Left colon (tissue), 2 donors: ENCODE data around the gene CASKIN2. TPM values are rescaled to one million over a fixed set of nuclear protein-coding genes. Genes with fewer than 3 reads are reported as not detected.
A peak's percentile ranks its signal among the peaks of the same experiment; 100 is the strongest.

ENCODE experiments used
- ATAC-seq: fragments of 200-7000 bp; cut with Tn5 transposase; one replicate; pipeline ENCODE4 v1.9.1; 2020; ENCODE audit warnings: mild to moderate bottlenecking, moderate library complexity
- DNase-seq, 2 donors: peaks; one replicate each; pipeline ENCODE4 v3.0.0-alpha.2; 2020
- intact Hi-C, 2 donors: fragments of 100-400 bp; cut with DNase I in 1 of 2; cut with micrococcal nuclease in 1 of 2; formaldehyde crosslinking; loops; one replicate each; pipeline versions ENCODE4 v1.11.2 to v1.14.0; 2022; cut with DNase I, micrococcal nuclease
- total RNA-seq, 2 donors: library from RNA; stranded (reverse); fragmentation: NEBNext Ultra II Directional; extraction: Animal tissue kit (Norgen Biotek cat#: 25700); gene quantifications; one replicate each; pipeline ENCODE4 v1.2.1, GENCODE V29; 2021
- donor health status: DM: no; HTN: no; CAD: no.
- donor health status: DM: yes; HTN: yes; CAD: no.

CASKIN2 gene
- total RNA-seq, 2 donors from 2014 or later, result 28.4 to 30.6 TPM

DNA sequence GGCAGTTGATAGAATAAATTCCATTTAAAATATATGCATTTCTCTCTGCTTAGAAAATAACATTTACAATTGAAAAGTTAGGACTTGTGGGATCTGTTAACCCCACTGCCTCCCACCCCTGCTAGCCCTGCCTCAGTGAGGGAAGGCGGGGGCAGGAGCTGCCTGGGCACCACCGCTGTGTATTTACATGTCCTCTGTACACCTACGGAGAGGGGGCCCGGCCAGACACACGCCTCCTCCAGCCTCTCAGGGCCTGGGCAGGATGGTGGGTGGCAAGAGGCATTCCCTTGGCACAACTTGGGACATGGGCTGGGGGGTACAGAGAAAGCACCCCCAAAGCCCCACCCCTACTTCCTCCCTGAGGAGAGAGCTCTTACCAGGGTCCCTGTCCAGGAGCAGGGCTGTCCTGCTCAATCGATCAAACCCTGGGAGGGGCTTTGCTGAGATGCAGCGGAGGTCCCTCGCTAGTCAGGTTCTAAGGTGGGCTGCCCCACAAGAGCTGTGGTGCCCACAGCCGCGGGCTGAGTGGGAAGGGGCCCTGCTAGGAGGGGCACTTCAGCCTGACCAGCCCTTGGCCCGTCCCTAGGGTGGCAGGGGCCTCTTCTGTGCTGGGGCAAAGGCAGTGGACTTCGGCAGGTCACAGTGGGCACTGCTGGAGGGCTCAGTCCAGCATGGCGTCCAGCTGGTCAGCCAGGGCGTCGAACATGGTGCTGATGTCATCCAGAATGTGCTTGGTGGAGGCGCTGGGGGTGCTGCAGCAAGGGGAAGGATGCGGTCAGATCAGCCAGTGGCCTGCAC, 14.7 kb downstream of the CASKIN2 start:
- intact Hi-C loops, result loop anchor here in 1 of 2 donors (10.0 kb wide), 1 partner anchor 76 kb away; no protein-coding TSS in a partner anchor
- DNase-seq, result no peak
- no peak for ATAC-seq

DNA sequence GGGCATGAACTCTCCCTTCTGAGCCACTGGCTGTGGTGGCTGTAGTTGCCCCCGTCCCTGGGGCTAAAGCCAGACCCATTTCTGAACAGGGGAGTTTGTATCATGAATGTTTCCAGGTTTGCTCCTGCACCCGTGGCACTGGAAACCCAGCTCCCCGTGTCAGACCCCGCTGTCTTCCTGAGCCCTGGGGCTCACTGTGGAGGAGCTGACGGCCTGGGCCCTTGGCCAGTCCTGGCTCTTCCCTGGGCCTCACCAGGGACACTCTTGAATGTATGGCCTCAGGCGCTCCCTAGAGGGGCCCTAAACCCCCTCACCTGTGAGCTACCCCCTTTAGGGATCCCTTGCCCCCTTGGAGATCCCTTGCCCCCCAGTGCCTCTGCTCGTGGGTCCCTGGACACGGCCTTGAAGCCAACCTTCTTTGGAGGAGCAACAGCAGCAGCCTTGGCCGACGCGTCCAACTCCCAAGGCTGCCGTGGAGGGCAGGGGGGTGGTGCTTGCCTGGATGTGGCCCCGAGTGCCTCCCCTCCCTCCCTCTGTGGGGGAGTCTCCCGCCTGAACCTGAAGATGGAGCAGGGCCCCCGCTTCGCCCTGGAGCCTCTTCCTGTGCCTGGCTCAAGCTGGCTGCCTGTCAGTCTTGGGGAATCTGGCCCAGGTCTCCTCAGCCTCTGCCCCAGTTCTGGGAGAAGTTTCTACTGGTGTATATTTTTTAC, 15.9 kb downstream of the CASKIN2 start:
- no peak for ATAC-seq
- intact Hi-C loops, result loop anchor here in 1 of 2 donors (10.0 kb wide), 1 partner anchor 75 kb away; no protein-coding TSS in a partner anchor
- DNase-seq, result no peak

DNA sequence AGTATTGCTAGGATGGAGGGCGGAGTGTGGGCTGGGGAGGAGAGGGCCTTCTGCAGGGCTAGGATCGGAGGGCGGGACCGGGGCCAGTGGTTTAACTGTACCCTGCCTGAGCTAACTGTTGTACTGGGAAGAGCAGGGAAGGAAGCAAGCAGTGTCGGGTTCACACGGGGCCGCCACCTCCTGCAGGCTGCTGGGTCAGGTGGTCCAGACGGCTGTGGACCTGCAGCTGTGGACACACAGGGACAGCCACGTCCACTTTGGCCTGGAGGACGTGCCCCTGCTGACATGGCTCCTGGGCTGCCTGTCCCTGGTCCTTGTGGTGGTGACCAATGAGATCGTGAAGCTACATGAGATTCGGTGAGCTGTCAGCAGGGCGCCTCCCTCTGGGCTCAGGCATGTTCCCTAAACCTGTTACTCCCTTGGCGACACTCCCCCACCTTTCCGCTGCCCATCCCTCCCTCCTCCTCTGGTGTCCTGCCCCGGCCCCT, 16.6 kb downstream of the CASKIN2 start:
- peak; percentile 17 for ATAC-seq
- intact Hi-C loops, result no loop called here
- DNase-seq, result no peak

DNA sequence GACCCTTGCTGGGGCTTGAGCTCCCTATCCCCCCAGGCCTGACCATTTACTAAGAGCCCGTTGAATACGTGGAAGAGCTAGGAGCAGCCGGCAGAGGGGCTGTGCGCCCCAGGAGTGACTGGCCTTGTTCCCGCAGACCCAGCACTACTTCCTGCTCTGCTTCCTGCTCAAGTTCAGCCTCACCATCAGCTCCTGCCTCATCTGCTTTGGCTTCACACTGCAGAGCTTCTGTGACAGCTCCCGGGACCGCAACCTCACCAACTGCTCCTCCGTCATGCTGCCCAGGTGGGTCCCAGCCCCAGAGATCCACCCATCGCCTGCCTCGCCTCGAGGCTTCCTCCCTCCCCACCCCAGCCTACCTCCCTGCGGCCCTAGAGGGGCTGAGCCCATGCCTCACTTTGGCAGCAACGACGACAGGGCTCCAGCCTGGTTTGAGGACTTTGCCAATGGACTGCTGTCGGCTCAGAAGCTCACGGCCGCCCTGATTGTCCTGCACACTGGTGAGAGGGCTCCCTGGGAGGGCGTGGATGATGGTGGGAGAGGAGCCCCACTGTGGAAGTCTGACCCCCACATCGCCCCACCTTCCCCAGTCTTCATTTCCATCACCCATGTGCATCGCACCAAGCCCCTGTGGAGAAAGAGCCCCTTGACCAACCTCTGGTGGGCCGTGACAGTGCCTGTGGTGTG, 17.2 kb downstream of the CASKIN2 start:
- no peak for DNase-seq
- ATAC-seq, result no peak
- intact Hi-C loops, result no loop called here

DNA sequence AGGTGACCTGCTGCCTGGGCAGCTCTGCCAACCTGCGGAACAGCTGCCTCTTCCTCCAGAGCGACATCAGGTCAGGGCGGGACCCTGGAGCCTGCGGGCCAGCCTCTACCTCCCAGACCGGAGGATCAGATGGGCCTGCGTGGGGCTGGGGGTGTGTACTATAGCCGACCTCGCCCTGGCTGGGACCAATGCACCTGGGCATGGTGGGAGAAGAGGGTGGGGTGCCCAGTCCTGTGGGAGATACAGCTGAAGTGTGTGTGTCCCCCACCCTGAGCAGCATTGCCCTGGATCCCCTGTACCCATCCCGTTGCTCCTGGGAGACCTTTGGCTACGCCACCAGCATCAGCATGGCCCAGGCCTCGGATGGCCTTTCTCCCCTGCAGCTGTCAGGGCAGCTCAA, 19.3 kb downstream of the CASKIN2 start:
- no peak for ATAC-seq
- DNase-seq, result no peak
- intact Hi-C loops, result no loop called here

DNA sequence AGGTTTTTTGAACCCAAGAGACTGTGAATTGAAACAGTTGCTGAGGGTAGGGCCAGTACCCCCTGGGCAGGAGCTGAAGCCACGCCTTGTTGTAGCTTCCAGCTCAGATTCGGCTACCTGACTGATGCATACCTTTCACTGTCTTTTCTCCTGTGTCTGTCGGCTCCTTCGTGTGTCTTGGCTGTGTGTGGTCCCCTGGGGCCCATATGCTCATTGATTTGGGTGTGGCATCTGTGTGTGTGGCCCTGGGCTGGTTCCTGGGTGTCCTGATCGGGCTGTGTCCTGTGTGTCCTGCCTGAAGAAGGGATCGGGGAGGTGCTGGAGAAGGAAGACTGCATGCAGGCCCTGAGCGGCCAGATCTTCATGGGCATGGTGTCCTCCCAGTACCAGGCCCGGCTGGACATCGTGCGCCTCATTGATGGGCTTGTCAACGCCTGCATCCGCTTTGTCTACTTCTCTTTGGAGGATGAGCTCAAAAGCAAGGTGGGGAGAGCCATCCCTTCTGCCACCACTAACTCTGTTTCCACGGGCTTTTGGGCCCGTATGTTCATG, 20.9 kb downstream of the CASKIN2 start:
- ATAC-seq (no peak), DNase-seq (no peak)
- intact Hi-C loops, result no loop called here

DNA sequence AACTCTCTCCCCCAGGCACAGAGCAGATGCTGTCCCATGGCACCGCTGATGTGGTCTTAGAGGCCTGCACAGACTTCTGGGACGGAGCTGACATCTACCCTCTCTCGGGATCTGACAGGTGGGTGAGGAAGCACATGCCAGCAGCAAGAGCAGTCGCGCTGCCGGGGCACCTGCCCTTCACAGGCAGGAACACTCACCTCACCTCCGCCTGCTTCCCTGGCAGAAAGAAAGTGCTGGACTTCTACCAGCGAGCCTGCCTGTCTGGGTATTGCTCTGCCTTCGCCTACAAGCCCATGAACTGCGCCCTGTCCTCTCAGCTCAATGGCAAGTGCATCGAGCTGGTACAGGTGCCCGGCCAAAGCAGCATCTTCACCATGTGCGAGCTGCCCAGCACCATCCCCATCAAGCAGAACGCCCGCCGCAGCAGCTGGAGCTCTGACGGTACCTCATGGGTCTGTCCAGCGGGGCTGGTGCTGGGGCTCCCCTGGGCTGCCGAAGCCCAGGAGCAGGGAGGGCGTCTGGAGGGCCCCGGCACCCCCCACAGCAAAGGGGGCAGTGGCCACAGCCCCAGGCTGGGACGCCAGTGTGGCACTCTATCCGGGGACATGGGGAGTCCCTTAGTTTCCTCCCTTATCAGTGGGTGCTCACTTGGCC, 21.7 kb downstream of the CASKIN2 start:
- intact Hi-C loops, result no loop called here
- ATAC-seq, result no peak
- DNase-seq, result no peak

DNA sequence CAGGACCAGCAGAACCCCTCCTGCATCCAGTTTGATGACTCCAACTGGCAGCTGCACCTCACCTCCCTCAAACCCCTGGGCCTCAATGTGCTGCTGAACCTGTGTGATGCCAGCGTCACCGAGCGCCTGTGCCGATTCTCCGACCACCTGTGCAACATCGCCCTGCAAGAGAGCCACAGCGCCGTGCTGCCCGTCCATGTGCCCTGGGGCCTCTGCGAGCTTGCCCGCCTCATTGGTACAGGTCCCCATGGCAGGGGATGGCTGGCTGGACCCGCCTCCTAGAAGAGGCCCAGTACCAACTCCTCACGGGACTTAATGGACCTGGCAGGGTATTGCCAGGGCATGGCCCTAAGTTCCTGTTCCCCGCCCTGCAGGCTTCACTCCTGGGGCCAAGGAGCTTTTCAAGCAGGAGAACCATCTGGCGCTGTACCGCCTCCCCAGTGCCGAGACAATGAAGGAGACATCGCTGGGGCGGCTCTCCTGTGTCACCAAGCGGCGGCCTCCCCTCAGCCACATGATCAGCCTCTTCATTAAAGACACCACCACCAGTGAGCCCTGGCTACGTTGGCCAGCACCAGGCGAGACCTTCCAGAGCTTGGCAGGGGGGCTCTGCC, 22.7 kb downstream of the CASKIN2 start:
- no peak for ATAC-seq
- intact Hi-C loops, result no loop called here

DNA sequence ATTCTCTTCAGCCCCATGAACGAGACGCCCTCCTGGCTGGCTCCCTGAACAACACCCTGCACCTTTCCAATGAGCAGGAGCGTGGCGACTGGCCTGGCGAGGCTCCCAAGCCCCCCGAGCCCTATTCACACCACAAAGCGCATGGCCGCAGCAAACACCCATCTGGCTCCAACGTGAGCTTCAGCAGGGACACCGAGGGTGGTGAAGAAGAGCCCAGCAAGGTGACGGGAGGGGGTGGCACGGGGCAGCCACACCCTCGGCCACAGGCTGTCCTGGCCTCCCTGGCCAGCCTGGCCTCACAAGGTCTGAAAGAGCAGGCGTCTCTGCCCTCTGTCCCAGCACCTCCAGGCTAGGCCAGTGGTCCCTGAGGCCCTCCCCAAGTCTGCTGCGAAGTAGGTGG, 23.7 kb downstream of the CASKIN2 start:
- no peak for ATAC-seq
- intact Hi-C loops, result no loop called here

More for the DNA sequence above, 22.7 kb downstream of the CASKIN2 start:
- DNase-seq, result no peak

DNA sequence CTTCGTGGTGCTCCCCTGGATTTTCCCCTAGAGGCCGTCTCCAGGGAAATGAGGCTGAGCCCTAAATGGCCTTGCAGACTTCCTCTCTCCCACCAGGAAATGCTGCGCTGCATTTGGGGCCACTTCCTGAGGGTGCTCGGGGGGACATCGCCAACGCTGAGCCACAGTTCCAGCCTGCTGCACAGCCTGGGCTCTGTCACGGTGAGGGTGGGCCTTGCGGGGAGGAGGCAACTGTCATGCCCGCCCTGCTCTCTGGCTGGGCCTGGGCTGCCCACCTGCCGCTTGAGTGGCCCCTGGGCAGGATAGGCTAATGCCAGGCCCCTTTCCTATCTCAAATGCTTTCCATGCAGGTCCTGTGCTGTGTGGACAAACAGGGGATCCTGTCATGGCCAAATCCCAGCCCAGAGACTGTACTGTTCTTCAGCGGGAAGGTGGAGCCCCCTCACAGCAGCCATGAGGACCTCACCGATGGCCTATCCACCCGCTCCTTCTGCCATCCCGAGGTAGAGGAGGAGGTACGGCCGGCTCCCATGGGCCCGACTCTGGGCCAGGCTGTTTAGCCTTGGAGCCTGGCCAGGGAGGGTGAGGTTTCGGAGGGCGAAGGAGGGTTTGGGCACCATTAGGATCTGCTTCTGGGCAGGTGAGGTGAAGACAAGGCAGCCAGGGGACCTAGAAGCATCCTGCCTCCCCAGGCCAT, 24.2 kb downstream of the CASKIN2 start:
- no peak for DNase-seq
- intact Hi-C loops, result no loop called here
- no peak for ATAC-seq

More for the DNA sequence above, 23.7 kb downstream of the CASKIN2 start:
- no peak for DNase-seq

DNA sequence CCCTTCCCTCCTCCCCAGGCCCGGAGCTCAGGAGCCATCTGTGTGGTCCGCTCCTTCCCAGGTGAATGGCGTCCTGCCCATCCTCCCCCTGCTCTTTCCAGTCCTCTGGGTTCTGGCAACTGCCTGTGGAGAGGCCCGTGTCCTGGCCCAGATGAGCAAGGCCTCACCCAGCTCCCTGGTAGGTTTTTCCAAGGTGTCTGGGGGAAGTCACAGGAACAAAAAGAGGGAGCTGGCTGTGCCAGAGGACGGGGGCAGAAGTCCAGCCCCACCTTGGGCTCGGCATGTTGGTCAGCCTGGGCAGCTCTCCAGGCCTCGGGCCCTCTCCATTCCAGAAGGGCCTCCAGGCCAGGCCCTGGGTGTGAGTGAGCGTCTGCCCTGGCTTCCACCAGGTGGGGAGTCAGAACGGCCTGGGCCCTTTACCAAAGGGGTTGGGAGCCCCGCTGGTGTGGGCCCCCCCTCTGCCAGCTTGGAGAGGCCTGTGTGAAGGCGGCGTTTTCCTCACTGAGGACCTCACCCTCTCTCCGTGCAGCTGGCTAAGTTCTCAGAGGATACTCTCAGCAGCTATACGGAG, 25.1 kb downstream of the CASKIN2 start:
- intact Hi-C loops, result no loop called here
- peak; percentile 71 to 82 for DNase-seq
- peak; percentile 92 for ATAC-seq

DNA sequence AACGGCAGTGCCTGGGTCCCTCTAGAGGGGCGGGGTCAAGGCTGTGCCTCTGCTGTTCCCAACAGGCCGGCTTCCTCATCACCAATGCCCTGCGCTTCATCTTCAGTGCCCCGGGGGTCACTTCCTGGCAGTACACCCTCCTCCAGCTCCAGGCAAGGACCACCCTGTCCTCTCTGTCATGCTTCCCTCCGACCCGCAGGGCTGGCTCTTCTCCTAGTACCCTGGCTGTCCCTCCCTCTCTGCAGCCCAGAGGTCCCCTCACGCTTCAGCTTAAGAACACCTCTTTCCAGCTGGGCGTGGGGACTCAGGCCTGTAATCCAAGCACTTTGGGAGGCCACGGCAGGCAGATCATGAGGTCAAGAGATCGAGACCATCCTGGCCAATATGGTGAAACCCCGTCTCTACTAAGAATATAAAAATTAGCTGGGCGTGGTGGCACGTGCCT, 25.8 kb downstream of the CASKIN2 start:
- no peak for ATAC-seq
- intact Hi-C loops, result no loop called here
- no peak for DNase-seq

DNA sequence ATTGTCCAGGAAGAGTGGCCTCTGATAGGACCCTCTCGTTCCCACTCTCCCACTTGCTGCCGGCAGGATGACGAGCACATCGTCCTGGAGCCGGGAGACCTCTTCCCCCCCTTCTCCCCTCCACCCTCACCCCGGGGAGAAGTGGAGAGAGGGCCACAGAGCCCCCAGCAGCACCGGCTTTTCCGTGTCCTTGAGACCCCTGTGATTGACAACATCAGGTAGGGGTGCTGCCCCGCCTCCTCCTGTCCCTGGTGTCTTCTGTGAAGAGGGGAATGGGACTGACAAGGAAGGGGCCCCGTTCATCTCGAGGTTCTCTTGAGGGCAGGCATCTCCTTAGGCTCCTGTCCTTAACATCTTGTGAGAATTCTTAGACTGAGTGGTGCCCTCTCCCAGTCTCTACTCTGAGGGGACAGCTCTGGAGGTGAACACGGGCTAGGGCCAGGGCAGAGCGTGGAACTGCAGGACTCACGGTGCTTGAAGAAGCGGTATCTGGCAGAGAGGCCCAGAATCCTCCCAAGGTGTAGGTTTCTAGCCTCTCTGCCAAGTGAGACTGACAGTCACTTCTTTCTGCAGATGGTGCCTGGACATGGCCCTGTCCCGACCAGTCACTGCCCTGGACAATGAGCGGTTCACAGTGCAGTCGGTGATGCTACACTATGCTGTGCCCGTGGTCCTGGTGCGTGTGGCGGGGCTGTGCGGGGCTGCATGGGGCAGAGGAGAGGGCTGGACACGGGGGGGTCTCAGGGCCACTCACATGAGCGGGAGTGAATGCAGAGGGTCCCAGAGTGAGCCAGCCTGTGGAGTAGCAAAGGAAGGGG, 26.4 kb downstream of the CASKIN2 start:
- ATAC-seq (no peak), DNase-seq (no peak)
- intact Hi-C loops, result no loop called here

DNA sequence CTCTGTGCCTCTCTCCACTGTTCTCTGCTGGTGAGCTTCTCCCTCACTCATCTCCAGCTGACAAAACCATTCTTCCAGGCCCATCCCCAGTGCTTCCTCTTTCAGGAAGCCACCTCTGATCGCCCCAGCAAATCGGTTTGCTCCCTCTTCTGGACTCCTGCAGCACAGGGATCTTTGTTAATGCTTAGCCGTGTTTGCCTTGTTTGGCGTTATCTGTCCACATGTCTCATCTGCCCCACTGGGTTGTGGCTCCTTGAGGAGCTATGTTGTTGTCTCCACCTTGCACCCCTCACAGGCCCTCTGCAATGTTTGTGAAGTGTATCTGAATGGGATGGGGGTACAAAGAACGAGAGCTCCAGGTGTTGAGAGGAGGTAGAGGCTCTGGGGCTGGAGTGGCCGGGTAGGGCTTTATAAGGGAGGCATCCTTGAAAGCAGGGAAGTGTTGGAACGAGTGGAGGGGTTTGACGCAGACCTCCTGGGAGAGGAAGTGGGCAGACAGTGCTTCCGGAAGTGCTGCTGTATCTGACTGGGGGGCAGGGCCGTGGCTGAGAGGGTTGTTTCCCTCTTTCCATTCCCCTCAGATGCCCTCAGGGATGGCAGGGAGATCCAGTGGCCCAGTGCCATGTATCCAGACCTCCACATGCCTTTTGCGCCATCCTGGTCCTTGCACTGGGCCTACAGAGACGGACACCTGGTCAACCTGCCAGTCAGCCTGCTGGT, 27.8 kb downstream of the CASKIN2 start:
- ATAC-seq (no peak), DNase-seq (peak; percentile 51 to 52)
- intact Hi-C loops, result no loop called here

DNA sequence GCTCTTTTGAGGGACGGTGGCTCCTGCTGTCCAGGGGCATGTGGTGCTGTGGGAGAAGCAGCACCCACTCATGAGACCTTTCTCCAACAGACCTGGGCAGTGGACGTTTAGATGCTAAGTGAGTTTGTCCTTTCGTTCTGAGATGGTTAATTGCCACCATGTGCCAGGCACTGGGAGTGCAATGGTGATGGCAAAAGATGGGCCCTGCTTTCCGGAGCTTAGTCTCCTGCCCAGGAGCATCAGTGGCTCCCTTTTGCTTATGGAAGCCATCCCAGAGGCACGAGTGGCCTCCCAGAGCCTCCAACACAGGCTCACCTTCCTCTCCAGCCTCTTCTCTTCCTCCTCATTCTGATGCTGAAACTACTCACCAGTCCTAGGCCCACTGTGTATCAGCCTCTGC, 28.4 kb downstream of the CASKIN2 start:
- DNase-seq, result no peak
- ATAC-seq, result no peak
- intact Hi-C loops, result no loop called here

DNA sequence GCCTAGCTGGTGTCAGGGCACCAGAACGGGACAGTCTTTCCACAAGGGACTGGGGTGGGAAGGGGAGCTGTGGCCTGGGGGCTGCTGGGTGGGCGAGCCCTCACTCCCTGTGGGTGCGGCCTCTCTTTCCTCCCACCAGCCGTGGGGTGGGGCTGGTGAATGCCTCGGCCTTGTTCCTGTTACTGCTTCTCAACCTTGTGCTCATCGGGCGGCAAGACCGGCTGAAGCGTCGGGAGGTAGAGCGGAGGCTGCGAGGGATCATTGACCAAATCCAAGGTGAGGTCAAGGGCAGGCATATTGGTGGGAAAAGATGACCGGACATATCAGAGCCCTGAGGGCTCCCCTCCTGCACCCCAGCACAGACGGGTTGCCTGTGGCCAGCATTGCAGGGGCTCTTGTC, 29.2 kb downstream of the CASKIN2 start:
- DNase-seq, result no peak
- no peak for ATAC-seq
- intact Hi-C loops, result no loop called here
